ENCODE data around the gene RBM11. TPM values are rescaled to one million over a fixed set of nuclear protein-coding genes. Genes with fewer than 3 reads are reported as not detected.

RBM11 gene
- total RNA-seq, 1 donor from 2014 or later, result 2.6 TPM

DNA sequence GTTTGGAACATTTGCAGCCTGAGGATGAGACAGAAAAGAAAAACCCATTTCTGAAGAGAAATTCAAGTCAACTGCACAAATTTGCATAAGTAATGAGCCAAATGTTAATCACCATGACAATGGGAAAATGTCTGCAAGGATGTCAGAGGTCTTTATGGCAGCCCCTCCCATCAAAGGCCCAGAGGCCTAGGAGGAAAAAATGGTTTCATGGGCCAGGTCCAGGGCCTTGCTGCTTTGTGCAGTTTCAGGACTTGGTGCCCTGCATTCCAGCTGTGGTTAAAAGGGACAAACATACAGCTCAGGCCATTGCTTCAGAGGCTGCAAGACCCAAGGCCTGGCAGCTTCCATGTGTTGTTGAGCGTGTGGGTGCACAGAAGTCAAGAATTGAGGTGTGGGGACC lies 13.4 kb downstream of the RBM11 start:
- no peaks in the 10 kb centered on the region for H3K36me3 ChIP-seq
- TF ChIP-seq, protein P1, sequence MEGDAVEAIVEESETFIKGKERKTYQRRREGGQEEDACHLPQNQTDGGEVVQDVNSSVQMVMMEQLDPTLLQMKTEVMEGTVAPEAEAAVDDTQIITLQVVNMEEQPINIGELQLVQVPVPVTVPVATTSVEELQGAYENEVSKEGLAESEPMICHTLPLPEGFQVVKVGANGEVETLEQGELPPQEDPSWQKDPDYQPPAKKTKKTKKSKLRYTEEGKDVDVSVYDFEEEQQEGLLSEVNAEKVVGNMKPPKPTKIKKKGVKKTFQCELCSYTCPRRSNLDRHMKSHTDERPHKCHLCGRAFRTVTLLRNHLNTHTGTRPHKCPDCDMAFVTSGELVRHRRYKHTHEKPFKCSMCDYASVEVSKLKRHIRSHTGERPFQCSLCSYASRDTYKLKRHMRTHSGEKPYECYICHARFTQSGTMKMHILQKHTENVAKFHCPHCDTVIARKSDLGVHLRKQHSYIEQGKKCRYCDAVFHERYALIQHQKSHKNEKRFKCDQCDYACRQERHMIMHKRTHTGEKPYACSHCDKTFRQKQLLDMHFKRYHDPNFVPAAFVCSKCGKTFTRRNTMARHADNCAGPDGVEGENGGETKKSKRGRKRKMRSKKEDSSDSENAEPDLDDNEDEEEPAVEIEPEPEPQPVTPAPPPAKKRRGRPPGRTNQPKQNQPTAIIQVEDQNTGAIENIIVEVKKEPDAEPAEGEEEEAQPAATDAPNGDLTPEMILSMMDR (IDR thresholded peaks at IDR 0.05), result no peak
- H3K9me3 ChIP-seq, result peaks cover 19% of the 10 kb centered on the region
- ATAC-seq, result no peak
- H3K27me3 ChIP-seq (ENCODE audit: low read depth), result no peaks in the 10 kb centered on the region
- intact Hi-C loops (cut with DNase I), result no loop called here
- no peak for DNase-seq
- H3K4me1 ChIP-seq, result no peaks in the 10 kb centered on the region
- H3K27ac ChIP-seq, result no peak overlapping the region
- H3K4me3 ChIP-seq, result no peak overlapping the region

DNA sequence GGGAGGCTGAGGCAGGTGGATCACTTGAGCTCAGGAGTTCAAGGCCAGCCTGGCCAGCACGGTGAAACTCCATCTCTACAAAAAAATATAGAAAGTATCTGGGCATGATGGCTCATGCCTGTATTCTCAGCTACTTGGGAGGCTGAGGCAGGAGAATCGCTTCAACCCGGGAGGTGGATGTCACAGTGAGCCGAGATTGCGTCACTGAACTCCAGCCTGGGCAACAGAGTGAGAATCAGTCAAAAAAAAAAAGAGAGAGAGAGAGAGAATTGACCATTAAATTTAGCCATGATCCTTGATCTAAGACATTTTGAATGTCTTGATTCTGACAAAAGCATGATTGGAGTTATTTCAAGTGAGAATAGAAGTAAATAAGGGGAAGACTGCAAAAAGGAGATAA lies 19.1 kb downstream of the RBM11 start:
- DNase-seq, result no peak
- TF ChIP-seq, protein P1 (IDR thresholded peaks at IDR 0.05), result no peak
- H3K4me1 ChIP-seq, result no peaks in the 10 kb centered on the region
- ATAC-seq, result no peak
- no peaks in the 10 kb centered on the region for H3K27me3 ChIP-seq (ENCODE audit: low read depth)
- intact Hi-C loops (cut with DNase I), result no loop called here
- H3K27ac ChIP-seq, result no peak overlapping the region
- H3K9me3 ChIP-seq, result peaks cover 2% of the 10 kb centered on the region
- H3K36me3 ChIP-seq, result no peaks in the 10 kb centered on the region
- no peak overlapping the region for H3K4me3 ChIP-seq

DNA sequence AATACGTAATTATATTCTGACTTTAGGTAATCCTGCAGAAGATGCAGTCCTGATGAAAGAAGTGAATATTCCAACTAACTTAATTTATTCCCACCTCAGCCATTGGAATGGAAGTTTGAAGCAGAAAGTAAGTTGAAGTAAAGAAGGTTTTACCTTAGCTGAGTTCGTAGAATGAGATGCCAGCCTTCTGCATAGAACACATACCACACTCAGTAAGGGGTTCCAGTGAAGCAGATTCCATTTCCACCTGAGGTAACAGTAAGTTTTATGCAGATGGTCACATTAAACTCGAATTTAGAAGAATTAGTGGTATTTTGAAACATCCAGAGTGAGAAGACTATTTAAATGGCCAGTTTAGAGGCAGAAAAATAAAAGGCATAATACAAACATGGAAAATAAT lies 20.2 kb downstream of the RBM11 start:
- no peak for ATAC-seq
- intact Hi-C loops (cut with DNase I), result no loop called here

DNA sequence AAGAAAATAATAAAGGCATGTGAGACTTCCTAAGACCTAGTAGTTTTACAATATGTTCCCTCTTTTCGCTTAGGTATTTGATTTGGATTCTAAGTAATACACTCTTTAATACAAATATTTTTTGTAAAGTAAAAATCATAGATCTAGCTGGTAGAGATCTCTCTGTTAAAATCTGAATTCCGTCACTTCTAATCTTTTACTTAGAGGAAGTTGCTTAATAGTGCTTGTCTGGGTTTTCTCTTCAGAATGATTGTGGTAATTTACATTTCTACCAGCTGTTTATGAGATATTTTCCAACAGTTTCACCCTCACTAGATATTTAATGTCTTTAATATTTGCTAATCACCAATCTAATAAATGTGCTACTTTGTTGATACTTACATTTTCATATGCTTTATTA lies 23.3 kb downstream of the RBM11 start:
- TF ChIP-seq, protein P1 (IDR thresholded peaks at IDR 0.05), result no peak
- Histone ChIP-seq H3K4me1 (no peaks in the 10 kb centered on the region), H3K9me3 (no peaks in the 10 kb centered on the region), H3K36me3 (no peaks in the 10 kb centered on the region), H3K4me3 (no peak overlapping the region), H3K27me3 (ENCODE audit: low read depth) (no peaks in the 10 kb centered on the region), H3K27ac (no peak overlapping the region)
- intact Hi-C loops (cut with DNase I), result no loop called here
- no peak for DNase-seq
- ATAC-seq, result no peak

More for the DNA sequence above, 20.2 kb downstream of the RBM11 start:
- Histone ChIP-seq H3K27ac (no peak overlapping the region), H3K36me3 (no peaks in the 10 kb centered on the region), H3K4me1 (no peaks in the 10 kb centered on the region), H3K4me3 (no peak overlapping the region), H3K9me3 (no peaks in the 10 kb centered on the region), H3K27me3 (ENCODE audit: low read depth) (no peaks in the 10 kb centered on the region)
- no peak for DNase-seq
- TF ChIP-seq, protein P1 (IDR thresholded peaks at IDR 0.05), result no peak

DNA sequence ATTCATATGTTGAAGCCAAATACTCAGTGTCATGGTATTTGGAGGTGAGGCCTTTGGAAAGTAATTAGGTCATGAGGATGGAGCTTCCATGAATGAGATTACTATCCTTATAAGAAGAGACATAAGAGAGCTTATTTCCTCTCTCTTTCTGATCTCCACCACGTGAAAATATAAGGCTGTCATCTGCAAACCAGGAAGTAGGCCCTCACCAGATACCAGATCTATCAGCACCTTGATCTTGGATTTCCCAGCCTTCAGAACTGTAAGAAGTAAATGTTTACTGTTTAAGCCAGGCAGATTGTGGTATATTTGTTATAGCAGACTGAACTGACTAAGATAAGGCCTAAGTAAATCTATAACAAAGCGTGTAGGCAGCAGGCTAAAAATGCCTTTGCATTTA lies 25.3 kb downstream of the RBM11 start:
- Histone ChIP-seq H3K9me3 (no peaks in the 10 kb centered on the region), H3K4me1 (no peaks in the 10 kb centered on the region), H3K27ac (no peak overlapping the region), H3K27me3 (ENCODE audit: low read depth) (no peaks in the 10 kb centered on the region), H3K36me3 (no peaks in the 10 kb centered on the region), H3K4me3 (no peak overlapping the region)
- ATAC-seq (no peak), DNase-seq (no peak)
- TF ChIP-seq, protein P1 (IDR thresholded peaks at IDR 0.05), result no peak
- intact Hi-C loops (cut with DNase I), result no loop called here

DNA sequence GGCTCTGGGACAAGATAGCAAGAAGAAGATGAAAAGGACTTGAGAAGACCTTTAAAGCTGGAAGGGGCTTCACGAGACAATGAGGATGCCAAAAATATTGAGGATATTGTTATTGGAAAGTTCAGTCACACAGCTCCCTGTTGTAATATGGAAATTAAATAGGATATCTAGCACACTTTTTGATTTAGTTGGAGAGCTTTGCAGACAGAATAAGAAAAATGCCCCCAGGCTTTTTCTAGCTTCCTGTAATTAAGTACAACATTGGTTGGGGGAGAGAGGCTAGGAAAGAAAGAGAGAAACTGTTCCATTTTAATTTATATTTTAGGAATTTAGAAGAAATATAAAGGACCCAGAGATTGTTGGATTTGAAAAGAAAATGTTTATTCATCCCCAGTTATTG lies 27.5 kb downstream of the RBM11 start:
- no peak for ATAC-seq
- TF ChIP-seq, protein P1 (IDR thresholded peaks at IDR 0.05), result no peak
- H3K4me1 ChIP-seq, result no peaks in the 10 kb centered on the region
- H3K36me3 ChIP-seq, result no peaks in the 10 kb centered on the region
- no peaks in the 10 kb centered on the region for H3K9me3 ChIP-seq
- no peak overlapping the region for H3K27ac ChIP-seq
- H3K27me3 ChIP-seq (ENCODE audit: low read depth), result no peaks in the 10 kb centered on the region
- no peak overlapping the region for H3K4me3 ChIP-seq
- intact Hi-C loops (cut with DNase I), result no loop called here
- DNase-seq, result no peak
